M059J (cell line): ENCODE data around the gene YWHAH. TPM values are rescaled to one million over a fixed set of nuclear protein-coding genes. Genes with fewer than 3 reads are reported as not detected.
A peak's percentile ranks its signal among the peaks of the same experiment; 100 is the strongest.

Experiments
- DNase-seq: peaks from one replicate; pipeline ENCODE4 v3.0.0-alpha.2; 2012; ENCODE audit warnings: low read depth
- total RNA-seq: library from RNA; depleted of rRNA; stranded (reverse); fragments of >200 nt; shearing (Covaris generic); gene quantifications from 2 replicates; pipeline ENCODE4 v1.2.3, GENCODE V29; 2014

The YWHAH gene
- total RNA-seq, 1 experiment from 2014 or later, result 196 TPM

DNA sequence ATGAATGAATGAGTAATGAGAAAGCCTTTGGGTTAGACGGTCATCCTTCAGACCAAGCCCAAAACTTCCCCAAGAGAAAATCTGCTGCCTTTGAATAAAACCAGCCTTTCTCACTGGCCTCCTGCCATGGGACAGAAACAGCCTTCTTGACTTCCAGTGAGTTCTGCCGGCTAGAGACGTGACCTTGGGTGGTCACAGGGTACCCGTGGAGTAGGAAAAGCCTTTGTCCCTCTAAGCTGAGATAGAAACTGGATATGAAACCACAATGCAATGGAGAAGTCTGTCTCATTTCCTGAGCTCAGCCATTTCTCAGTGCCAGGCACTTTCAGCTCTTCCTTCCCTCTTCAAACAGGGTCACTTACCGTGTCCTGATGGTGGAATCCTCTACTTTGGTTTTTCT, 21.2 kb upstream of the YWHAH start:
- DNase-seq, result peak; percentile 11

DNA sequence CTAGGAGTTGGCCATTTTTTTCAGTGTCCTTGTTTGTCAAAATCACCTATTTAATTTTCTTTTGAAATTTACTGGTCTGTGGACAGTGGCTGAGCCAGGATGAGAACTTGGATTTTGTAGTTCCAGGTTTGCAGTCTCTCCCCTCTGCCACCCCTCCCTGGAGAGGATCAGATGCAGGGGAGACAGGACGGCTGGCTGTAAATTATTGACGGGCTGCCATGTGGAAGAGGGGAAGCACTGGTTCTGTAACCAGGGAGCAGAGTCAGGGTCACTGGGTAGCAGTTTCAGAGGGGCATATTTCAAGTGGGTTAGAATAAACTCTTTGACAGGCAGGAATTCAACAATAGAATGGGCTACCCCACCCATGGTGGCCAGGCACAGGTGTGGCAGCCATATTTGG, 20.6 kb upstream of the YWHAH start:
- DNase-seq, result no peak

DNA sequence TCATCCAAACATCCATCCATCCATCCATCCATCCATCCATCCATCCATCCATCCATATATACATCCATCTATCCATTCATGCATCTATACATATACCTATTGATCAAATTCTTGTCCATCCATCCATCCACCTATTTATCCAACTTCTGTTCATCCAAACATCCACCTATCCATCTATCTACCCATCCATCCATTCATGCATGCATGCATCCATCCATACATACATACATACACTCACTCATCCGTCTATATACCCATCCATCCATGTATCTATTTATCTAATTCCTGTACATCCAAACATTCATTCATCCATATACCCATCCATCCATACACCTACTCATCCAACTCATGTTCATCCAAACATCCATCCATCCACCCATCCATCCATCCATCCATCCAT, 19.3 kb upstream of the YWHAH start:
- DNase-seq, result no peak

DNA sequence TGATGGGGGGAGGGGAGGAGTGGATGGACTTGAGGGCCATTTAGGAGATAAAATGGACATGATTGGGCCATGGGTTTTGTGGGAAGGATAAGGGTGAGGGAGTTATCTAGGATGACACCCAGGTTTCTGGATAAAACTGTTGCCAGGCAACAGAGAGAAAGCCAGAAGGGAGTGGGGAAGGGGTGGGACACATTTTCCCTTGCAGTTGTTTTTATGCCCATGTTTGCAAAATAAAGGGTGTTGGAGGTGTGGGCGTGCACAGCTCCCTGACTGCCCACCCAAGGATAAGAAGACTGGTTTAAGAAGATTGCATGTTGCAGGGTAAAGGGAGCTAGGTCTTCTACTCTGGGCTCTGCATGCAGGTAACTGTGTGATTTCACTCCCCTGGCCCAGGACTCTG, 18.3 kb upstream of the YWHAH start:
- no peak for DNase-seq

DNA sequence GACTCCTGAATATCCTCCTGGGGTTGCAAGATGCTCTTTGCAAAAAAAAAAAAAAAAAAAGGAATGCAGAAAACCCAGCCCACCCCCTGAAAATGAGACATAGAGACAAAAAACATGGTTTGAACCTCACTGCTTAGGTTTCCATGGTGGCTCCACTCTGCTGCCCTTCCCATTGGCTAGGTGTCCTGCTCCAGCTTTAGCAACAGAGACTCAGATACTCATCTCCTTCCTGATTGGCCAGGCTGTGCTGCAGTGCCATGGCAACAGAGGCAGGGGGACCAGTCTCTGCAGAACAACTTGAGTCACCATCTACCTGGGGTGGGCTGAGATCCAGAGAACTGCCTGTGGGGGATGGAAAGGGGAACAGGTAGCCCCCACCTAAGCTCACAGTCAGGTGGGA, 17.4 kb upstream of the YWHAH start:
- no peak for DNase-seq

DNA sequence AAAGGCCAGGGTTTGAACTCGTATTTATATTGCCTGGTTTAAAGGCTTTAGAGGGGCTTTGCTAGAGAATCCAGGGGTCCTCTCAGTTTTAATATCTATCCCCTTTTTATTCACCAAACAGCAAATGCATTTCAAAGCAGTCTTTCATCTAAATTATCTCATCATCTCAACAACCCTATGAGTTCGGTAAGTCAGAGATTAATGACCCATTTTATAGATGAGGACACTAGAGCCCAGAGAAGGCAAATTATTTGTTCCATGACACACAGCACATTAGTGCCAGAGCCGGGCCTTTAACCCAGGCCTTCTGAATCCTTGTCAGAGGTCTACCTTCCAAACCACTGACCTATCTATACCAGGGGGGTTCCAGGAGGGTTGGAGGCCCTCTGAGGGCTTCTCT, 16.8 kb upstream of the YWHAH start:
- DNase-seq, result no peak

DNA sequence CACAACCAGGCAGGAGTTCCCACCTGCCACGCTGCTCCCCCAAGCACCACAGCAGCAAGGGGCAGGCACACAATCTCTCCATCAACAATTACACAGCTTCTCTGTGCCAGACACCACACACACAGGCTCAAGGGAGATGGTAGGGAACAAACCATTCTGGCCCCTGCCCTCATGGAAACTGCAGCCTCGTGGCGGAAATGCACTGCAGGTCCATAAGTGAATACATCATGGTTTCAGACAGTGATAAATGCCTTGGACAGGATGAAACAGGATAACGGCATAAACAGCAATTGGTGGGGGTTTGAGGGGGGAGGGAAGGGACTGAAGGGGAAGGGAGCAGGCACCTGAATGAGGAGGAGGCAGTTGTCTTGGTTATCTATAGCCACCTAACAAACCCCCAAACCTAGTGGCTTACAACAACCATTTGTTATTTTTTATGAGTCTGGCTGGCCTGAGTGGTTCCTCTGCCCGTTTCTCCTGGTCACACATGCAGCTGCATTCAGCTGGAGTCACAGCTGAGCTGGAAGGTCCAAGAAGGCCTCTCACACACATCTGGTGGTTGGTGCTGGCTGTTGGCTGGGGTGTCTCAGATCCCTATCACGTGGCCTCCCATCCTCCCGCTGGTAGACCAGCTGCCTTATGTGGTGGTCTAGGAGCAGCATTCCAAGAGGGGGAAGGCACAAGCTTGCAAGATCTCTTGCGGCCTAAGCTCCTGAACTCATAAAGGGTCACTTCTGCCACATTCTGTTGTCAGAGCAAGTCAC, 15.0 kb upstream of the YWHAH start:
- no peak for DNase-seq

DNA sequence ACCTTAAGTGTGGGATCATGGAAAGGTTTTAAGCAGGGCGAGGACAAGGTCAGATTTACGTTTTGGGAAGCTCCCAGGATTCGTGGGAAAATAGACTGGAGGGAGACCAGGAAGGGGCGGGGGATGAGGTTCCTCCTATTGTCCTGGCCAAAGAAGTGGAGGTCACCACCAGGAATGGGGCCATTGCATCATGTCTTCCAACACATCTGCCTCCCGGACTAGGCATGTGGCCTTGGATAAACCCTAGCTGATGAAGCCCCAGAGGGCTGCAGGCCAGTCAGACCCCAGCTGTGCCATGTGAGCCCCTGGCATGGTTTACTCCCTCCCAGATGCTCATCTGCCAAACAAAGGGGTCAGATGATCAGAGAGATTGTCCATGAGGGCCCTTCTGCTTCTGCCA, 11.5 kb upstream of the YWHAH start:
- no peak for DNase-seq

DNA sequence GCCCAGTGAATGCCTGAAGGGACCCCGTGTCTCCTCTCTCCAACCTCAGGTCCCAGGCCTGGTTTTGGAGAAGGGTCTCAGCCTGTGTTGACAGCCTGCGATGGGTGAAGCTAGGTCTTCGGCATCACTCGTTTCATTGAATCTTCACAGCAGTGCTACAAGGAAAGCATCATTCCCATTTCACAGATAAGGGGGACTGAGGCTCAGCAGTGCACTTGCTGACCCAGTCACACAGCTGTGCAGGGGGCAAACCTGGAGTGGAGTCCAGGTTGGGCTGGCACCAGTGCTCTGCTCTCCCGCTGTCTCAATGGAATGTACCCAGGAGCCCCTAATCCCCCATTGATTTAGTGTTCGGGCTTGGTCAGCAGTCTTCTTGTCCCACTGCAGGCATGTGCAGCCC, 10.9 kb upstream of the YWHAH start:
- no peak for DNase-seq

DNA sequence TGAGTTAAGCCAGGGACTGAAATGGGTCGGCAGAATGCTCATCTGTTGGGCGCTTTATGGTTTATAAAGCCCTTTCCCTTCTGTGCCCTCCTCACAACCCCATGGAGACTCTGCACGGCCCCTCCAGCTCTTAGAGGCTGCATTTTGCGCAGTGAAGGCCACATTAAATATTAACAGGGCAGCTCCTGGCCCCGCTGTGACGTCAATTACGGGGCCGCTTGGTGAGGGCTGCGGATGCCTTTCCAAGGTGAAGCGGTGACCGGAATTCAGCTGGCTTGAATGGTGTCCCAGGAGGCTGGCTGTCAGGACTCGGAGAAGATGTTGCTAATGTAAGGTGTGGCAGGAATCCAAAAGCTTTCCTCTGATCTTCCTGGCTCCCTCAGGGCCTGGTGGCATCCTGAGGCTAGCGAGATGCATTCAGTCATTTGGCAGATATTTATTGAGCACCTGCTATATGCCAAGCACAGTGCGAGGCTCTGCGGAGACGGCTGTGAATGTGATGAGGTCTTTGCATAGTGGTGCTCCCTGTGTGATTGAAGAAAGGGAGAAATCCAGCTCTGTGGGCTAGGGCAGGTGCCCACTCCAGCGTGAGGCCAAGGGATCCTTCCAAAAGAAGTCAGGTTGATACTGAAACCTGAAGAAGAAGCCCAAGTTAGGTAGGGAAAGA, 10.4 kb upstream of the YWHAH start:
- no peak for DNase-seq

DNA sequence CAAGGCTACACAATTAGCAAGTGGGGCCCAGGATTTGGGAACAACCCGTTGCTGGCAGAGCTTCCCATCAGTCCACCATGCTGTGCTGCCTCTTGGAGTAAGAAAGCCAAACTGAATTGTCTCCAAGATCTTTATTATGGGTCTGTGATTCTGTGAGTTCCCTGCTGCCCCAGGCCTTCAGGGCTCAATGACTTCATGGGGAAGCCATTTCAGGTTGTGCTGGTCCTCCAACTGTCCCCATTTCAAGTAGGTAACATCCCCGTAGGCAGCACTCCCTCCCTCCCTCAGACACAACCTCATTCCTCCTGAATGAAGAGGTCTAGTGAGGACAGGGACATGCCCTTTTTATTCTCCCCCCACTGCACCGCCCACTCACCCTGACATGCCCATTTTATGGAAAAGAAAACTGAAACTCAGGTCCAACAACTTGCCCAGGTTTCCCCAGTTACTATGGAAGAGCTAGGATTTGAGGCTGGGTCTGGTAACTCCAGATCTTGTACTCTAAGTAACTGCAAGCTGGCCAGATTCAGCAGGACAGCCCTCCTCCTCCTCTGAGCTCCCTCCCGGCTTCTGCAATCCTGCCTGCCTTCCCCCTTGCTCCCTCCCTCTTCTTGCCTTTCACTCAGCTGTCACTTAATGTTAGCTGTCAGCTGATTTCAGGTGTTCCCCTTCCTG, 8.2 kb upstream of the YWHAH start:
- no peak for DNase-seq

DNA sequence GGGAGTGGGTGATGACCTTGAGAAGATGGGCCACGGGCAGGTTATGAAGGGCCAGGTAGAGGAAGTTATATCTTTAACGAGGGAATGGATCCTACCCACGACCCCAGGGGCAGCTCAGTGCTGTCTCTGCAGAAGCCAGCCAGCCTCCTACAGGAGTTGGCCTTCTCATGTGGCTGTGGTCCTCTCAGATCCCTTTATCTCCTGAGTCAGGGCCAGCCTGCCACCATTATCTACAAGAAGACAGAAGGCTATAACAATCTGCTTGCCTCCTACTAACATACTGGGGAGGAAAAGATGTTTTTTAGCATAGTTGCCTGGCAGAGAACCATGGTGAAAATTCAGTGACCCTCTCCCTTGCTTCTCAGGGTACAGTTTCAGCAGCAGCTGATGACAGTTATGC, 7.0 kb upstream of the YWHAH start:
- DNase-seq, result no peak

DNA sequence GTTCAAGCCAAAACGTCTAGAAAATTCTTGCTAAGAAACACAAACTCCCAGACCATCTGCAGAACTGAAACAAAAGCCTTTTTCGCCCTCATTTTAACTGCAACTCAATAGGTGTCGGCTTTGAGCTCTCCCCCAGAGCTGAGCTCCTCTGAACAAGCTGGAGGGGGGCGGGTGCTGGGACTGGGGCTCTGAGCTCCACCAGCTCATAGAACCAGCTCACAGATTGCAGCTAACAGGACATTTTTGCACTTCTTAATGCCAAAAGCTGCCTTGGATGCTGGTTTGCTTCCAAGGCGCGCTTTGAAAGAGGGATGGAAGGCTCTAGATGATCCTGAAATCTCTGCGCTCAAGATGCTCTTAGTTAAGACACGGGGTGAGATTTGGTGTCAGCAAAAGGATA, 6.0 kb upstream of the YWHAH start:
- no peak for DNase-seq

DNA sequence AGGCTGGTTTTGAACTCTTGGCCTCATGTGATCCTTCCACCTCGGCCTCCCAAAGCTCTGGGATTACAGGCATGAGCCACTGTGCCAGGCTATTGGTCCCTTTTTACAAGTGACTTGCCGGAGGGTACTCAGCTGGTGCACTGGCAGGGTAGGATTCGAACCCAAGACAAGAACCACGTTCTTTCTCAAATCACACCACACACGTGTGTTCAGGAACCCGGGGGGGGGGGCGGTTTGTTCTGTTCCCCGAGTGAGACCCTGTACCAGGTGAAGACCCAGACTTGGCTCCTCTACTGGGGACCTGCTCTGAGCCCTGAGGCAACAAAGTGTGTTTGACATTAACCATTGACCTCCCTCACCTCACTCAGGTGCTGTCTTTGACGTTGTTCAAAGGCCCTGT, 3.8 kb upstream of the YWHAH start:
- DNase-seq, result no peak

DNA sequence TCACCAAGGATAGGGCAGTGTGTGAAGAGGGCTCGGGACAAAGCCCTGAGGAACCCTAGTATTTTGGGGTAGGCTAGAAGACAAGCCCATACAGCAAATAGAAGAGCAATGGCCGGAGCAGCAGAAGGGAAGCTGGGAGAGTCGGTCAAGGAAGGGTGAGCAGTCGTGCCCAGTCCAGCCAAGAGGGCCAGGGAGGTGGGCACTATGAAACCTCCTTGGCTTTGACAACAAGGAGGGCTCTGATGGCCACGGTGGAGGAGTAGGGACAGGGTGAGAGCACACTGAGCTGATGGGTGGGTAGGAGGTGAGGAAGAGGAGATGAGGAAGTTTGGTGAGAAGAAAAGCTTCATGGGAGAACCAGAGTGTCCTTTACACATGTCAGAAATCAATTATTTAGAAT, 2.2 kb upstream of the YWHAH start:
- DNase-seq, result no peak

DNA sequence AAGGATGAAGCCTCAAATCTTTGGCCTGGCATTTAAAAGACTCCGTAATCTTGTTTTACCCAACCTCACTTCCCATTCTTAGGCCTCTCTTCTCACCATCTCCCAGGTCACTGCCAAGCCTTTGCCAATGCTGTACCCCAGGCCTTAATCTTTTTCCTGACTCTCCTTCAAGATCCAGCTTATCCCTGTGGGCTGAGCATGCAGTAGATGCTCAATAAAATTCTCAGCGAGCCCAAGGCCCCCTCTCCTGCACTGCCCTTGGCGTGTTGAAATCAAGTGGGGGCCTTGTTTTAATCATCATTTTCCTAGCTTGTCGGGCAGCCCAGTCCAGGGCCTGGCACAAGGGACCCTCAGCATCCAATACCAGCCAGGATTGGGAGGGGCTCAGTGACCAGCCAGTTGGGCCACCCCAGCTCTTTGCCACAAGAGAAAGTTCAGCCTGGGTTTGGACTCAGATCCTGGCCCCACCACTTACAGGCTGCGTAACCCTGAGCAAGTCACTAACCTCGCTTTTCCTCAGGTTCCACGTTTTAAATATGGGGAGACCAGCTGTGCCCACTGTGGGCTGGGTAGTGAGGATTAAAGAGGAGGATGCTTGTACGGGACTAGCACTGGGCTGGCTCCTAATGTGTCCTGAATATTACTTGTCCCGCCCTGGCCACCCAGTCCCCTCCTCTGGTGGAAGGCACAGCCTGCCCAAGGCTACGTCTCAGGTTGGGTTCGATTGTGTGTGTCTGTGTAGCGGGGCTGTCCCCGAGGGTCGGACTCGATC, 943 bp upstream of the YWHAH start:
- DNase-seq, result no peak

DNA sequence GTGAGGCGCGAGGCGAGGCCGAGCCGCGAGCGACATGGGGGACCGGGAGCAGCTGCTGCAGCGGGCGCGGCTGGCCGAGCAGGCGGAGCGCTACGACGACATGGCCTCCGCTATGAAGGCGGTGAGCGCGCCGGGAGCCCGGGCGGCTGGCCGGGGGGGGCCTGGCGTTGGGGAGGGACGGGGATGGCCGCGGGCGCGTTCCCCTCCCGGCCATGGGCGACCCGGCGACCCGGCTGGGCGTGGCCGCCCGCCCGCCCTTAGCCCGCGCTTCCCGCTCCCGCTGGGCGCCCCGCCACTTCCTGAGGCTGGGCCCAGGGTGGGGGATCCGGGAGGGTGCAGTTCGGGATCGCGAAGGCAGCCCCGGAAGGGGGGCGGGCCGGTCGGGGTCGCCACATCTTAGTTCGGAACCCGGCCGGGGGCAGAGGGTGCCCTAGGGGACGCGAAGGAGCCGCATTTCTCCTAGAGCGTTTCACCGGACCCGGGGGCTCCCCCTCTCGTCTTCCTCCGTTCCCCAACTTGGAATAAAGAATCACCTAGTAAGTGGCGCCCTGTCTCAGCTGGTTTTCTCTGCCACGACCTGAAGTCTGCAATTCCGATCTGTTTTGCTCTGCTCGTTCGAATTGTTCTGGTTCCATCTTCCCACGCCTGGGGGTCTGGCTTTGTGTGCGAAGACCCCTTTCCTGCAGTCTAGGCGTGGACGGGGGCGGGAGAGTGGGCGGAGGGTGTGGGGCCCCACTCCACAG, 536 bp downstream of the YWHAH start:
- peak; percentile 29 for DNase-seq

DNA sequence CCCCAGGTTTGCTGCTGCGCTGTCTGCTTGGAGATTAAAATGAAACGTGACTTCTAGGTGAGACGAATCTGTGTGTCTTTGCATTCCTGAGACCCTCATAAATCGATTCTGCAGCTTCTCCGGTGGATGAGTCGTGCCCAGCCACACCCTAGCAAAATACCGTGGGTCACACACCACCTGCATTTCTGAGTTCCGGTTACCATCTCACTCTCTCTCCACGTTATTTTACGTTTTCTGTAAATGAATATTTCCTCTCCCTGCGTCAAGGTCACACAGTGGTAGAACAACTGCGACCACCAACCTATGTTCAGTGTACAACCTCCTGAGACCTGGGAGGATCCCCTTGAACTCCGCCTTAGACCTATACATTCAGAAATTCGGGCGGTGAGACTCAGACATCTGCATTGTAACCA, 1.1 kb downstream of the YWHAH start:
- no peak for DNase-seq

DNA sequence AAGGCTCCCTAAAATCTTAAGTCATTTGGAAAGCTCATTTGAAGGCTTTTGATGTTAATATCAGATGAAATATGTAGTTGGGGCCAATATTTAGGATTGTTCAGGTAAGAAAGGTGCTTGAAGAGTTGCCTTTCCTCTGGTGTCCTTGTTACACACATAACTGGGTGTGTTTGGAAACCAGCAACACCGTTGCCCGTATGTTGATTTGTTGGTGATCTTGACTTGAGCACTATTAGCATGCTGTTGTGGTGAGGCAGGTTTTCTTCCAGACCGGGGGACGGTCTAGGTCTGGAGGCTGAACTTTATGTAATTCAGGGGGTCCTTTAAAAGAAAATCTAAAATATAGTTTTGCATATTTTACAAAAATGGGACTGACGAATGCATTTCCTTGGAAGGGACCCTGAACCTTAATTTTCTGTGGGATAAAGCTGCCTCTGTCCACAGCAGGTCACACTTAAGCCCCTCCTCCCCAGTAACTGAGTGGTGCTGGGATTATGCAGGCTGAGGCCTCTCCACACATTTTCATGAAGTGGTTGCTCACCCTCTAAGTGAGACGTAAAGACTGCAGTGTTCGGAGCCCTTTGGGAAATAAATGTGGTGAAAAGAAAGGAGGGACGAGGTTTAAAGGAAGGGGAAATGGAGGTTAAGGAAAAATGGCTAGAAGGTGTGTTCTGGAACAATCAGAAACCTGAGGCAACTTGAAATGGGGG, 1.8 kb downstream of the YWHAH start:
- no peak for DNase-seq

DNA sequence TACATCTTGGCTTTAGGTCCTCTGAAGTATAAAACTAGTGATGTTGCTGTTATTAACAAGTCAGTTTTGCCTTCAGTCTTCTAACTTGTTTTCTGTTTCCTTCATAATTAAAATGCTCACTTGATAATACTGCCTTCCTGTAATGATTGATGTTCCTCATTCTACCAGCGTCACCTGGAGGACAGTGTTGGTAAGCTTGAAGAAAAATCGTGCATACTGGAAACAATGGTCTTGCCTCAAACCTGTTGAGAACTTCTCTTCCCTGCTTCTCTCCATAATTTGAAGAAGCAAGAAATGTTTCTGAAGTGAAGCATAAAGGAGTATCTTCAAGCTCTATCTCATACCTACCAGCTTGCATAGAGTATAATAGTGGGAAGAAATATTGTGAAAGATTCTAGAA, 3.0 kb downstream of the YWHAH start:
- DNase-seq, result peak; percentile 27

DNA sequence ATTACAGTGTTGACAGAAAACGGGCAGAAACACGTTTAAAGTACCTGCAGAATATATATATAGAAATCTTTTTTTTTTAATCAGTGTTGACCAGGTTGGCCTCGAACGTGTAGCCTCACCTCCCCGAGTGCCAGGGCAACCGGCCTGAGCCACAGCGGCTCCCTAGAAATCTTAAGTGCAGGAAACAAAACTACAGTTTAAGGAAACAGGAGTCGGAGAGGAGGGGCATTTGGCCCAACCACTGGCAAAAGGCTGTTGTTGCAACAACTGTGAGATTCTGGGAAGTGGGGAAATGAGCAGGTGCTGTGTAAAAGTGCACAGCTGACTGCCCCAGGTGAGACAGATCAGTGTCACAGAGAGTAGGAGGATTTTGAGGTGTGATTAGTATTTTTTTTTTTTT, 3.7 kb downstream of the YWHAH start:
- DNase-seq, result no peak
